ENCODE data around the gene GALNT10. TPM values are rescaled to one million over a fixed set of nuclear protein-coding genes. Genes with fewer than 3 reads are reported as not detected.

The GALNT10 gene
- total and polyA plus RNA-seq, 2 experiments from 2014 or later, result 3.2 to 12.9 TPM

DNA sequence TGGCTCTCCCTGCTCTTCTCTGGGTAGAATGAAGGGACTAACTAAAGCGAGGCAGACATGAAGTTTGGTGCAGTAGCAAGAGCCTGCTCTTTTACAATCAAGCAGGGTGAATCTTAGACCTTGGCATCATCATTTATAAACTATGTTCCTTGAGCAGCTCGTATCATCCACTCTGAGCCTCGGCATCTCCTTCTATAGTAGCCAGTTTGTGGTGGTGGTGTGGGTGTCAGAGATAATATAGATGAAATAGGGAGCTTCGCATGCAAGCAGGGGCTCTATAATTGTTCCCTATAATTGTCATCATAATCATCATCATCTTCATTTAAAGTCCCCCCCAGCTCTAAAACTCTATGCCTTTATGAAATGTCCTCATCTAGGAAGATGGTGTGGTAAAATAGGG is 182.8 kb downstream of the GALNT10 start (continued):
- TF ChIP-seq, protein P1, sequence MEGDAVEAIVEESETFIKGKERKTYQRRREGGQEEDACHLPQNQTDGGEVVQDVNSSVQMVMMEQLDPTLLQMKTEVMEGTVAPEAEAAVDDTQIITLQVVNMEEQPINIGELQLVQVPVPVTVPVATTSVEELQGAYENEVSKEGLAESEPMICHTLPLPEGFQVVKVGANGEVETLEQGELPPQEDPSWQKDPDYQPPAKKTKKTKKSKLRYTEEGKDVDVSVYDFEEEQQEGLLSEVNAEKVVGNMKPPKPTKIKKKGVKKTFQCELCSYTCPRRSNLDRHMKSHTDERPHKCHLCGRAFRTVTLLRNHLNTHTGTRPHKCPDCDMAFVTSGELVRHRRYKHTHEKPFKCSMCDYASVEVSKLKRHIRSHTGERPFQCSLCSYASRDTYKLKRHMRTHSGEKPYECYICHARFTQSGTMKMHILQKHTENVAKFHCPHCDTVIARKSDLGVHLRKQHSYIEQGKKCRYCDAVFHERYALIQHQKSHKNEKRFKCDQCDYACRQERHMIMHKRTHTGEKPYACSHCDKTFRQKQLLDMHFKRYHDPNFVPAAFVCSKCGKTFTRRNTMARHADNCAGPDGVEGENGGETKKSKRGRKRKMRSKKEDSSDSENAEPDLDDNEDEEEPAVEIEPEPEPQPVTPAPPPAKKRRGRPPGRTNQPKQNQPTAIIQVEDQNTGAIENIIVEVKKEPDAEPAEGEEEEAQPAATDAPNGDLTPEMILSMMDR (conservative IDR thresholded peaks at IDR 0.05; ENCODE audit: low read depth in 2 of 2), result no peak
- TF ChIP-seq ZNF114 (CRISPR knock-in tag; IDR thresholded peaks at IDR 0.05) (no peak), CREB1 (CRISPR knock-in tag; IDR thresholded peaks at IDR 0.05; ENCODE audit: low read depth) (no peak), POLR2AphosphoS5 (IDR thresholded peaks at IDR 0.05; ENCODE audit: low read depth) (no peak), EZH2phosphoT487 (IDR thresholded peaks at IDR 0.05; ENCODE audit: unreplicated experiment) (no peak)
- TF ChIP-seq, protein P2, sequence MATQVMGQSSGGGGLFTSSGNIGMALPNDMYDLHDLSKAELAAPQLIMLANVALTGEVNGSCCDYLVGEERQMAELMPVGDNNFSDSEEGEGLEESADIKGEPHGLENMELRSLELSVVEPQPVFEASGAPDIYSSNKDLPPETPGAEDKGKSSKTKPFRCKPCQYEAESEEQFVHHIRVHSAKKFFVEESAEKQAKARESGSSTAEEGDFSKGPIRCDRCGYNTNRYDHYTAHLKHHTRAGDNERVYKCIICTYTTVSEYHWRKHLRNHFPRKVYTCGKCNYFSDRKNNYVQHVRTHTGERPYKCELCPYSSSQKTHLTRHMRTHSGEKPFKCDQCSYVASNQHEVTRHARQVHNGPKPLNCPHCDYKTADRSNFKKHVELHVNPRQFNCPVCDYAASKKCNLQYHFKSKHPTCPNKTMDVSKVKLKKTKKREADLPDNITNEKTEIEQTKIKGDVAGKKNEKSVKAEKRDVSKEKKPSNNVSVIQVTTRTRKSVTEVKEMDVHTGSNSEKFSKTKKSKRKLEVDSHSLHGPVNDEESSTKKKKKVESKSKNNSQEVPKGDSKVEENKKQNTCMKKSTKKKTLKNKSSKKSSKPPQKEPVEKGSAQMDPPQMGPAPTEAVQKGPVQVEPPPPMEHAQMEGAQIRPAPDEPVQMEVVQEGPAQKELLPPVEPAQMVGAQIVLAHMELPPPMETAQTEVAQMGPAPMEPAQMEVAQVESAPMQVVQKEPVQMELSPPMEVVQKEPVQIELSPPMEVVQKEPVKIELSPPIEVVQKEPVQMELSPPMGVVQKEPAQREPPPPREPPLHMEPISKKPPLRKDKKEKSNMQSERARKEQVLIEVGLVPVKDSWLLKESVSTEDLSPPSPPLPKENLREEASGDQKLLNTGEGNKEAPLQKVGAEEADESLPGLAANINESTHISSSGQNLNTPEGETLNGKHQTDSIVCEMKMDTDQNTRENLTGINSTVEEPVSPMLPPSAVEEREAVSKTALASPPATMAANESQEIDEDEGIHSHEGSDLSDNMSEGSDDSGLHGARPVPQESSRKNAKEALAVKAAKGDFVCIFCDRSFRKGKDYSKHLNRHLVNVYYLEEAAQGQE (IDR thresholded peaks at IDR 0.05; ENCODE audit: unreplicated experiment), result no peak

DNA sequence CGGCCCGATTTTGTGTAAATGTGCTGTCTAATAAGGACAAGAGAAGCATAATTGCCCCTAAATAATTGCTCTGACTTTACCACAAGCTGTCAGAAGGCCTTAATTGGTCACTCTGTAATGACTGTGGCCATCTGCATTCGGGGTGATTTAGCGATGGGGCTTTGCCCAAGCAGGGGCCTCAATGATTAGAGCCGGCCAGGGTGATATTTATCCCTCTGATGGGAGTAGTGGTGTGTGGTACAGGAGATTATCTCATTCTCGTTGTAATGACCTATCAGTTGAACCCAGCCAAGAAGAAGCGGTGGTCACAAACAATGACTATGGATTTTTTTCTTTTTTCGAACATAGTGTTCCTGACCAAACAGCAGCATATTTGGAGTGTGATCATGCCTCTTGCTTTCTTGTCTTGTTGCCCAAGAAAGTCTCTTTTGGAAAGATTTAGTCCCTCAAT is 183.2 kb downstream of the GALNT10 start:
- H3K36me3 ChIP-seq (ENCODE audit: insufficient read depth), result no peaks in the 10 kb centered on the region
- no peak overlapping the region for H2AFZ ChIP-seq
- no peak overlapping the region for H3K27ac ChIP-seq (ENCODE audit: low read depth)
- H3K4me3 Mint-ChIP-seq, result no peak overlapping the region
- no peaks in the 10 kb centered on the region for H3K9me3 Mint-ChIP-seq
- H3K27ac Mint-ChIP-seq, result no peak overlapping the region; the same call in 1 of the 2 replicates
- no peaks in the 10 kb centered on the region for H3K36me3 Mint-ChIP-seq (ENCODE audit: low read depth)
- no peak overlapping the region for H3K4me2 ChIP-seq
- no peak overlapping the region for H3K4me3 ChIP-seq
- peaks cover 18% of the 10 kb centered on the region for H3K4me1 Mint-ChIP-seq
- no peaks in the 10 kb centered on the region; the same call in 1 of the 2 replicates for H3K9me2 ChIP-seq (ENCODE audit: insufficient read depth)
- DNase-seq (ENCODE audit: low spot score) (no peak), ATAC-seq (no peak)
- no peaks in the 10 kb centered on the region for H3K79me2 ChIP-seq (replicated peaks; ENCODE audit: insufficient read depth)
- H4K20me1 ChIP-seq (replicated peaks; ENCODE audit: insufficient read depth), result no peaks in the 10 kb centered on the region
- H3F3A ChIP-seq (replicated peaks; ENCODE audit: low read depth), result no peaks in the 10 kb centered on the region
- H3K27me3 Mint-ChIP-seq (ENCODE audit: insufficient read depth, low read depth, poor library complexity), result peaks cover 11% of the 10 kb centered on the region
- H3K27me3 ChIP-seq (ENCODE audit: insufficient read depth), result no peaks in the 10 kb centered on the region
- peaks cover 7% of the 10 kb centered on the region; the same call in 1 of the 2 replicates for H3K4me1 ChIP-seq (ENCODE audit: insufficient read depth)
- TF ChIP-seq ZNF114 (CRISPR knock-in tag; IDR thresholded peaks at IDR 0.05) (no peak), NANOG (IDR thresholded peaks at IDR 0.05; ENCODE audit: borderline replicate concordance) (no peak), EZH2 (IDR thresholded peaks at IDR 0.05; ENCODE audit: low read depth, unreplicated experiment) (no peak), CREB1 (CRISPR knock-in tag; IDR thresholded peaks at IDR 0.05; ENCODE audit: low read depth) (no peak)
- TF ChIP-seq, protein P1 (conservative IDR thresholded peaks at IDR 0.05; ENCODE audit: low read depth in 2 of 2), result no peak
- TF ChIP-seq, protein P3, sequence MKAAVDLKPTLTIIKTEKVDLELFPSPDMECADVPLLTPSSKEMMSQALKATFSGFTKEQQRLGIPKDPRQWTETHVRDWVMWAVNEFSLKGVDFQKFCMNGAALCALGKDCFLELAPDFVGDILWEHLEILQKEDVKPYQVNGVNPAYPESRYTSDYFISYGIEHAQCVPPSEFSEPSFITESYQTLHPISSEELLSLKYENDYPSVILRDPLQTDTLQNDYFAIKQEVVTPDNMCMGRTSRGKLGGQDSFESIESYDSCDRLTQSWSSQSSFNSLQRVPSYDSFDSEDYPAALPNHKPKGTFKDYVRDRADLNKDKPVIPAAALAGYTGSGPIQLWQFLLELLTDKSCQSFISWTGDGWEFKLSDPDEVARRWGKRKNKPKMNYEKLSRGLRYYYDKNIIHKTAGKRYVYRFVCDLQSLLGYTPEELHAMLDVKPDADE (IDR thresholded peaks at IDR 0.05), result no peak

Measured in GM23338 (cell line).